Neuronal stem cell (in vitro differentiated cells): ENCODE measurements around the gene RNASE8.

Source experiments
- DNase-seq: peaks from one replicate; pipeline ENCODE4 v3.0.0-alpha.2; 2013; ENCODE audit warnings: low spot score
- H2AFZ ChIP-seq: one replicate; pipeline ENCODE4 v1.6.1; 2013; ENCODE audit warnings: mild to moderate bottlenecking, low read length, inconsistent platforms
- H2AK5ac ChIP-seq: 2 replicates; pipeline ENCODE4 v1.6.1; 2013; ENCODE audit warnings: low read depth, mild to moderate bottlenecking, inconsistent platforms, low read length, moderate library complexity, mixed read lengths
- H2BK120ac ChIP-seq: 2 replicates; pipeline ENCODE4 v1.6.1; 2013; ENCODE audit warnings: low read depth, mild to moderate bottlenecking, inconsistent platforms, low read length, moderate library complexity, mixed read lengths
- H2BK12ac ChIP-seq: one replicate; pipeline ENCODE4 v1.6.1; 2013; ENCODE audit warnings: low read length, inconsistent platforms
- H2BK15ac ChIP-seq: 2 replicates; pipeline ENCODE4 v1.6.1; 2013; ENCODE audit warnings: mild to moderate bottlenecking, low read length, inconsistent platforms, mixed read lengths
- H2BK5ac ChIP-seq: one replicate; pipeline ENCODE4 v1.6.1; 2013; ENCODE audit warnings: inconsistent platforms, mild to moderate bottlenecking, low read length, moderate library complexity
- H3K14ac ChIP-seq: one replicate; pipeline ENCODE4 v1.6.1; 2013; ENCODE audit warnings: low read length, inconsistent platforms
- H3K18ac ChIP-seq: 2 replicates; pipeline ENCODE4 v1.6.1; 2013; ENCODE audit warnings: low read length, inconsistent platforms
- H3K23ac ChIP-seq: 2 replicates; pipeline ENCODE4 v1.6.1; 2013; ENCODE audit warnings: low read depth, mild to moderate bottlenecking, mixed read lengths, low read length, inconsistent platforms; ENCODE audit not compliant: poor library complexity
- H3K27ac ChIP-seq: replicated peaks from 3 replicates; pipeline ENCODE4 v1.5.1; 2013; ENCODE audit warnings: low read length, inconsistent platforms
- H3K27me3 ChIP-seq, 3 experiments: 2 replicates each; pipeline ENCODE4 v1.6.1; 2013; ENCODE audit warnings: low read length in 3 of 3, mild to moderate bottlenecking in 2 of 3, inconsistent platforms in 1 of 3, low read depth in 1 of 3, mixed read lengths in 1 of 3, moderate library complexity in 1 of 3; ENCODE audit not compliant: control insufficient read depth in 3 of 3, insufficient read depth in 3 of 3
- H3K36me3 ChIP-seq, 2 donors: replicated peaks in 1 of 2; 2 replicates each; pipeline ENCODE4 v1.6.1; 2013; ENCODE audit warnings: low read length in 2 of 2; ENCODE audit not compliant: control insufficient read depth in 2 of 2, insufficient read depth in 2 of 2
- H3K4ac ChIP-seq: 2 replicates; pipeline ENCODE4 v1.6.1; 2013; ENCODE audit warnings: inconsistent platforms, mild to moderate bottlenecking, low read length, moderate library complexity
- H3K4me1 ChIP-seq, 2 donors: 1 replicate in 1 of 2; 2 replicates in 1 of 2; pipeline ENCODE4 v1.6.1; 2013; ENCODE audit warnings: low read length in 2 of 2, low read depth in 1 of 2; ENCODE audit not compliant: control insufficient read depth in 2 of 2, insufficient read depth in 1 of 2
- H3K4me2 ChIP-seq: one replicate; pipeline ENCODE4 v1.6.1; 2013; ENCODE audit warnings: mild to moderate bottlenecking, low read length, inconsistent platforms; ENCODE audit not compliant: insufficient read depth, poor library complexity, severe bottlenecking
- H3K4me3 ChIP-seq, 2 donors: 2 replicates each; pipeline ENCODE4 v1.5.1; 2013; ENCODE audit warnings: low read length in 2 of 2, mild to moderate bottlenecking in 2 of 2, inconsistent platforms in 1 of 2, moderate library complexity in 1 of 2
- H3K79me1 ChIP-seq: one replicate; pipeline ENCODE4 v1.6.1; 2013; ENCODE audit warnings: low read depth, mild to moderate bottlenecking, inconsistent platforms, low read length, moderate library complexity
- H3K9ac ChIP-seq: one replicate; pipeline ENCODE4 v1.6.1; 2013; ENCODE audit warnings: mild to moderate bottlenecking, low read depth, low read length, inconsistent platforms; ENCODE audit not compliant: poor library complexity
- H3K9me3 ChIP-seq, 2 donors: replicated peaks in 1 of 2; 2 replicates each; pipeline versions ENCODE3 to v1.6.1; 2013; ENCODE audit warnings: low read length in 2 of 2, mild to moderate bottlenecking in 2 of 2, inconsistent platforms in 1 of 2, low read depth in 1 of 2, mixed read lengths in 1 of 2, moderate library complexity in 1 of 2; ENCODE audit not compliant: control insufficient read depth in 2 of 2, insufficient read depth in 1 of 2
- H4K8ac ChIP-seq: one replicate; pipeline ENCODE4 v1.6.1; 2013; ENCODE audit warnings: low read depth, mild to moderate bottlenecking, inconsistent platforms, low read length, moderate library complexity
- H4K91ac ChIP-seq: one replicate; pipeline ENCODE4 v1.6.1; 2013; ENCODE audit warnings: low read length, low read depth, mild to moderate bottlenecking, inconsistent platforms; ENCODE audit not compliant: poor library complexity
- WGBS, 2 donors: extraction: QIAGEN DNeasy Blood & Tissue Kit; methylation state at CpG; one replicate each; pipeline ENCODE4 v1.1.7; 2013; ENCODE audit warnings: missing lambda C conversion rate in 2 of 2, mixed read lengths in 1 of 2; ENCODE audit not compliant: insufficient read length in 2 of 2, insufficient replicate concordance in 1 of 2; ENCODE audit errors: extremely low coverage in 2 of 2; 5-methylcytosine and 5-hydroxymethylcytosine counted together

RNASE8 gene

DNA sequence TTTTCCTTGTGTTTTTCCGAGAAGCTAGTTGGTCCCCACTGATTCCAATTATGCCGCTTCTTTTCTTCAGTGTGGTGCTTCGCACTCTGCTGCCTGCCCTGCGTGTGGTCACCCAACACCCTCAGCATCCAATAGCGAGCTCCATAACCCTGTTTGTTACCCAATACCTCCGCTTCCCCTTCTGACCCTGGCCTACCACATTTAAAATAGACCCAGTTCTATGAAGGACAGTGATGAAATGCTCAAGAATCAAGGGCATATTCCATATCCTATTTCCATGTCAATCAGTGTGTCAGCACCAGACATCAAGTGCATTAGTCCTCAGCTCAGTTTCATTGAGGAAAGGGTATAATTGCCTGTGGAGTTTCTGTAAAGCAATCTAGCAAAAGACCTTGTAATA is 42.3 kb upstream of the RNASE8 start:
- H3K79me1 ChIP-seq, result no peaks in the 10 kb centered on the region
- H4K8ac ChIP-seq, result no peak overlapping the region
- H2BK12ac ChIP-seq, result no peak overlapping the region
- H3K4me3 ChIP-seq, result no peak overlapping the region
- H3K4me1 ChIP-seq, result peaks cover 0 to 3% of the 10 kb centered on the region in 2 donors
- H2AK5ac ChIP-seq, result no peak overlapping the region
- no peak overlapping the region for H2BK120ac ChIP-seq
- H2BK15ac ChIP-seq, result no peak overlapping the region
- no peaks in the 10 kb centered on the region for H3K36me3 ChIP-seq
- no peak overlapping the region for H3K27ac ChIP-seq
- no peak overlapping the region for H3K18ac ChIP-seq
- no peak overlapping the region for H3K23ac ChIP-seq
- H4K91ac ChIP-seq, result no peak overlapping the region
- peaks cover 0 to 19% (median 0%) of the 10 kb centered on the region in 3 experiments for H3K27me3 ChIP-seq
- H3K4ac ChIP-seq, result no peak overlapping the region
- H2AFZ ChIP-seq, result no peak overlapping the region
- H3K9ac ChIP-seq, result no peak overlapping the region
- no CpG with 5 or more reads among the region's 6 CpGs for WGBS, 2 donors
- no peak for DNase-seq
- H3K9me3 ChIP-seq, result peaks cover 0 to 3% of the 10 kb centered on the region in 2 donors
- no peak overlapping the region for H3K4me2 ChIP-seq
- H2BK5ac ChIP-seq, result no peak overlapping the region
- no peak overlapping the region for H3K14ac ChIP-seq

DNA sequence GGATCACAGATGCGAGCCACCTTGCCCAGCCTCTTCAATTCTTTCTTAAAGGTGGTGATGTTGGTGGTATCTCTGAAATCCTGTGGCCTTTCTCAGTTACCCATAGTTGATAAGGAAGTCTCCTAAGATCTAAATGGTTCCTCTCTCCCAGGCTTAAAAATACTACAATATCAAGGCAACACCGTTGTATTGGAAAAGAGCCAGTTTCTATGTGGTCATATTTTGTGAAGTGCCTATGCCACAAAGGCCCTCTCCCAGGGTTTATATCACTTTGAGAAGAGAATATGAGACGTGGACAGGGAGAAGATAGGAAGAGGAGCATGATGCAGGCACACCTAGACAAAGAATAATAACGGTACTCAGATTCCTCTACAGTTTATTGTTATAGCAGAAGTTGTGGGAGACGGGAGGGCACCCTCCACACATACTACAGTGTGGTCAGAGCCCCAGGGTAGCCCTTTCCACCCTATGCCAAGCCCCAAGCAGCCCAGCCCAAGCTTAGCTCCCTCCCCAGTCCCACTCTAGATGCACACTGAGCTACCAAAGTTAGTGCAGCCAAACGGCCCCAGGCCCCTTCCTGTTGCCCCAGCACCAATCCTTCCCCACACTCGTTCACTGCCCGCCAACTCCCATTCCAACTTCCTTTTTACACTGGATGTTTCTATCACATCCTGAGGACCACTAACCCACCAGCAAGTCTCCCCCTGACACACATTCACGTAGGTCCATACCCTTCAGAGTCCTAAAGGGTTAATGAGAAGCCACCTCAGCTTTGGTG is 41.0 kb upstream of the RNASE8 start:
- H4K8ac ChIP-seq, result no peak overlapping the region
- no peak overlapping the region for H3K4ac ChIP-seq
- peaks cover 0 to 3% of the 10 kb centered on the region in 2 donors for H3K9me3 ChIP-seq
- no peak overlapping the region for H3K27ac ChIP-seq
- H3K9ac ChIP-seq, result no peak overlapping the region
- no peak overlapping the region for H3K4me3 ChIP-seq
- no peak overlapping the region for H2AFZ ChIP-seq
- no peak overlapping the region for H4K91ac ChIP-seq
- H2BK12ac ChIP-seq, result no peak overlapping the region
- no peak overlapping the region for H3K4me2 ChIP-seq
- H3K18ac ChIP-seq, result no peak overlapping the region
- peaks cover 0 to 3% of the 10 kb centered on the region in 2 donors for H3K4me1 ChIP-seq
- no peak overlapping the region for H3K23ac ChIP-seq
- no peak overlapping the region for H2BK120ac ChIP-seq
- no peak overlapping the region for H2BK5ac ChIP-seq
- no peaks in the 10 kb centered on the region for H3K79me1 ChIP-seq
- H3K36me3 ChIP-seq, result no peaks in the 10 kb centered on the region
- no peak overlapping the region for H3K14ac ChIP-seq
- H2BK15ac ChIP-seq, result no peak overlapping the region
- no peak for DNase-seq
- H3K27me3 ChIP-seq, result peaks cover 0 to 27% (median 0%) of the 10 kb centered on the region in 3 experiments
- peak overlapping the region; percentile 59 for H2AK5ac ChIP-seq
- no CpG with 5 or more reads among the region's 9 CpGs for WGBS, 2 donors

DNA sequence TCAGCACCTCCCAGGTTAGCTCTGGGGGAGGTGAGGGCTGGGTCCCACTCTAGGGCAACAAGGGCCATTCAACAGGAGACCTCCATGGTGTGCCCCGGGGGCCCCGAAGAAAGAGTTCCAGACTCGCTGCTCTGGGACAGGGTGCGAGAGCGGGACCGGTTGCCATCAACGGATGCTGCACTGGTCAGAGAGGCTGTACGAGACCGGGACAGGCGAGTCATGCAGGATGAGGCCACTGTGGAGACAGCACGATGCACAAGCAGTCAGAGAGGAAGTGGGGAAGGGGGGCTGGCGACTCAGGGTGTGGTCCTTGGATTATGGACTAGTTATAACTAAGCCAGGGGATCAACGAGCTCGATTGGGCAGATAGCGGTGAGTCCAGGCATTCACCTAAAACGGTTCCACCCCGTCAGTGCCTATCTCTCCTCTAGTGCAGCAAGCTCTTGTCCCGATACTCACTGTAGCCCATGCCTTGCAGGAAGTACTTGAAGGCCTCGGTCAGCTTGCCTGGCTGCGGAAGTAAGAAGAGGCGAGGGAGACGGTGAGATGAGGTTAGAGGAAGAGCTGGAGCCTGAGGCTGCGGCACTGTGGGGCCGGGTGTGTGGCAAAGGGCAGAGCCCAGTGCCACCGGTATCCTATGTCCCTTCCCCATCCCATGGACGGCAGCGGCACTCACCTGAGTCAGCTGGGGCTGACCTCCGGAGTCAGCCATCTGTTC is 39.9 kb upstream of the RNASE8 start:
- H2BK120ac ChIP-seq, result no peak overlapping the region
- no peak overlapping the region for H3K4ac ChIP-seq
- peaks cover 0 to 3% of the 10 kb centered on the region in 2 donors for H3K4me1 ChIP-seq
- H3K18ac ChIP-seq, result no peak overlapping the region
- peaks cover 0 to 3% of the 10 kb centered on the region in 2 donors for H3K9me3 ChIP-seq
- H3K79me1 ChIP-seq, result no peaks in the 10 kb centered on the region
- H2BK12ac ChIP-seq, result peak overlapping the region; percentile 42
- no peak overlapping the region for H3K4me2 ChIP-seq
- H2BK15ac ChIP-seq, result no peak overlapping the region
- H3K14ac ChIP-seq, result peak overlapping the region; percentile 26
- no peak overlapping the region for H2AFZ ChIP-seq
- WGBS, 2 donors, result no CpG with 5 or more reads among the region's 28 CpGs
- DNase-seq, result no peak
- H2AK5ac ChIP-seq, result peak overlapping the region; percentile 65
- H3K4me3 ChIP-seq, result no peak overlapping the region
- peak overlapping the region; percentile 58 for H2BK5ac ChIP-seq
- H3K9ac ChIP-seq, result no peak overlapping the region
- H3K23ac ChIP-seq, result peak overlapping the region; percentile 20
- H3K36me3 ChIP-seq, result no peaks in the 10 kb centered on the region
- no peak overlapping the region for H4K91ac ChIP-seq
- H3K27me3 ChIP-seq, result peaks cover 0 to 31% (median 6%) of the 10 kb centered on the region in 3 experiments
- H4K8ac ChIP-seq, result no peak overlapping the region
- no peak overlapping the region for H3K27ac ChIP-seq

DNA sequence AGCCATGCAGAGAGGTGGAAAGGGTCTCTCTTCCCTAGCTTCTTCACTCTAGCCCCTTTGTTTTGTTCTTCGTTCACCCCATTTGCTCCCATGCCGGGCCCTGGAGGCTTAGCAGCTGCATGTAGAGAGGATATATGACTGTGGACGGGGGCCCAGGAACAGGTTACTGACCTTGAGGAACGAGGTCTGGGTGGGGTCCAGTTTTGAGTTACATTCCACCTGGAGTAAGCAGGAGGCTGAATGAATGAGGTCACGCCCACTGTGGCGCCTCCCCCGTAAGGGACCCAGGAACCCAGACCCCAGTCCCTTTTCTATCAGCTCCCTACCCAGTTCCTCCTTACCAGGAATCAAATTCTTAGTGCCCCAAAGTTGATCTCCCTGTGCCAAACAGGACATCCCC is 39.3 kb upstream of the RNASE8 start:
- no peak overlapping the region for H2AFZ ChIP-seq
- no peak overlapping the region for H4K91ac ChIP-seq
- peak overlapping the region; percentile 58 for H2BK5ac ChIP-seq
- H3K79me1 ChIP-seq, result no peaks in the 10 kb centered on the region
- no peaks in the 10 kb centered on the region for H3K36me3 ChIP-seq
- H3K9me3 ChIP-seq, result peaks cover 0 to 5% of the 10 kb centered on the region in 2 donors
- no peak overlapping the region for H2BK120ac ChIP-seq
- no peak overlapping the region for H2BK12ac ChIP-seq
- H4K8ac ChIP-seq, result no peak overlapping the region
- no peak overlapping the region for H3K9ac ChIP-seq
- no peak overlapping the region for H3K4ac ChIP-seq
- no CpG with 5 or more reads among the region's 7 CpGs for WGBS, 2 donors
- H3K23ac ChIP-seq, result no peak overlapping the region
- peaks cover 0 to 37% (median 12%) of the 10 kb centered on the region in 3 experiments for H3K27me3 ChIP-seq
- no peak for DNase-seq
- no peak overlapping the region for H3K18ac ChIP-seq
- H3K14ac ChIP-seq, result no peak overlapping the region
- H3K4me1 ChIP-seq, result peaks cover 0 to 3% of the 10 kb centered on the region in 2 donors
- no peak overlapping the region for H3K4me3 ChIP-seq
- no peak overlapping the region for H3K27ac ChIP-seq
- H2BK15ac ChIP-seq, result no peak overlapping the region
- H2AK5ac ChIP-seq, result peak overlapping the region; percentile 38
- no peak overlapping the region for H3K4me2 ChIP-seq
